ENCODE data around the gene NUDT9. TPM values are rescaled to one million over a fixed set of nuclear protein-coding genes. Genes with fewer than 3 reads are reported as not detected.
"Not testable (repeated sequence)": the region's sequence is repeated elsewhere in the genome, so short reads cannot be mapped to it uniquely, and the experiment has no call there.

Gene NUDT9
- total RNA-seq, 1 donor from 2014 or later = 18.0 TPM

GRCh38 chr4:87406462-87406861 is 15.9 kb upstream of the NUDT9 start:
- Mint-ChIP-seq H3K36me3 (no peaks in the 10 kb centered on the region), H3K4me1 (peaks cover 5% of the 10 kb centered on the region), H3K27ac (no peak overlapping the region), H3K9me3 (peaks cover 6% of the 10 kb centered on the region), H3K4me3 (no peak overlapping the region), H3K27me3 (ENCODE audit: insufficient read depth, low read depth) (no peaks in the 10 kb centered on the region)
- no peak overlapping the region for H3K9ac ChIP-seq
- no peak overlapping the region for H3K27ac ChIP-seq
- H3K4me2 ChIP-seq = no peak overlapping the region
- no peaks in the 10 kb centered on the region for H3F3A ChIP-seq (ENCODE audit: low read depth)
- H3K36me3 ChIP-seq = no peaks in the 10 kb centered on the region
- no peaks in the 10 kb centered on the region for H3K9me3 ChIP-seq (ENCODE audit: low read depth)
- H3K4me3 ChIP-seq = no peak overlapping the region
- H2AFZ ChIP-seq (replicated peaks) = peak overlapping the region; percentile 81
- no peak for DNase-seq (ENCODE audit: low spot score)
- peaks cover 7% of the 10 kb centered on the region for H3K4me1 ChIP-seq
- no peaks in the 10 kb centered on the region for H3K27me3 ChIP-seq
- H3K79me2 ChIP-seq (ENCODE audit: low read depth) = no peaks in the 10 kb centered on the region
- H4K20me1 ChIP-seq (ENCODE audit: low read depth) = no peaks in the 10 kb centered on the region
- TF ChIP-seq CTCF (IDR thresholded peaks at IDR 0.05) = no peak

GRCh38 chr4:87406902-87407301 is 15.5 kb upstream of the NUDT9 start:
- not testable (repeated sequence) for H3F3A ChIP-seq (ENCODE audit: low read depth); H3K9me3 Mint-ChIP-seq; H3K4me1 ChIP-seq; H4K20me1 ChIP-seq (ENCODE audit: low read depth); H3K36me3 ChIP-seq; H3K4me3 ChIP-seq; H3K27me3 Mint-ChIP-seq (ENCODE audit: insufficient read depth, low read depth); H3K27ac ChIP-seq; H3K79me2 ChIP-seq (ENCODE audit: low read depth); H3K4me3 Mint-ChIP-seq; H3K36me3 Mint-ChIP-seq; H3K4me1 Mint-ChIP-seq; DNase-seq (ENCODE audit: low spot score); H3K27ac Mint-ChIP-seq; H3K4me2 ChIP-seq; H3K9ac ChIP-seq; H3K27me3 ChIP-seq; H3K9me3 ChIP-seq (ENCODE audit: low read depth)
- H2AFZ ChIP-seq (replicated peaks) = peak overlapping the region; percentile 81

DNA sequence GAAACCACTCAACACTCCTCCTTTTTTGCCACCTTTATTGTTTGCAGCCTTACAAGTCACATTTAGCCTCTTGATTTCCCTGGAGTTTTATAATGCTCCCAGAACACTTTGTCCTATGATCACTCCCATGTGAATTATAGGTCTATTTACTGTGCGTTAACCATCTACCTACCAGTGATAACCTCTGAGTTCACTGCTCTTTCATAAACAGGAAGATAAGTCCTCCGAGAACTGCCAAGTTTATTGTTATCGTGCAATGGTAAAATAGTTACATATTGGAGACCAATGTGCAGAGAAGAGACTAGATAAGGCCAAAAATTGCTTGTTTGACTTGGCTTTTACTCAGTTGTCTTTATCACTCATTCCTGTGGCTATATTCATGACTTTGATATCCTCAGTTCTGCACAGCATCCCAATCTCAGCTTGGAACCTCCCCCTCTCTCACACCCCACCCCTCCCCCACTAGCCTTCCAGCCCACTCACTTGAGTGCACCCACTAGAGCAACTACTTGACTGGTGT is 12.9 kb upstream of the NUDT9 start:
- no peak for TF ChIP-seq EZH2 (IDR thresholded peaks at IDR 0.05)
- no peak for TF ChIP-seq EZH2phosphoT487 (IDR thresholded peaks at IDR 0.05)
- no peak for TF ChIP-seq CTCF (IDR thresholded peaks at IDR 0.05)
- H3K27ac Mint-ChIP-seq = no peak overlapping the region
- Histone ChIP-seq H4K20me1 (ENCODE audit: low read depth) (no peaks in the 10 kb centered on the region), H3K9me3 (ENCODE audit: low read depth) (no peaks in the 10 kb centered on the region), H3K27me3 (no peaks in the 10 kb centered on the region), H3K4me2 (no peak overlapping the region), H3F3A (ENCODE audit: low read depth) (no peaks in the 10 kb centered on the region), H2AFZ (replicated peaks) (no peak overlapping the region), H3K9ac (no peak overlapping the region), H3K4me1 (peaks cover 7% of the 10 kb centered on the region), H3K4me3 (no peak overlapping the region), H3K27ac (no peak overlapping the region), H3K36me3 (no peaks in the 10 kb centered on the region), H3K79me2 (ENCODE audit: low read depth) (no peaks in the 10 kb centered on the region)
- no peak for DNase-seq (ENCODE audit: low spot score)
- H3K4me1 Mint-ChIP-seq = peaks cover 5% of the 10 kb centered on the region
- H3K27me3 Mint-ChIP-seq (ENCODE audit: insufficient read depth, low read depth) = no peaks in the 10 kb centered on the region
- peaks cover 2% of the 10 kb centered on the region for H3K9me3 Mint-ChIP-seq
- H3K36me3 Mint-ChIP-seq = no peaks in the 10 kb centered on the region
- H3K4me3 Mint-ChIP-seq = no peak overlapping the region

DNA sequence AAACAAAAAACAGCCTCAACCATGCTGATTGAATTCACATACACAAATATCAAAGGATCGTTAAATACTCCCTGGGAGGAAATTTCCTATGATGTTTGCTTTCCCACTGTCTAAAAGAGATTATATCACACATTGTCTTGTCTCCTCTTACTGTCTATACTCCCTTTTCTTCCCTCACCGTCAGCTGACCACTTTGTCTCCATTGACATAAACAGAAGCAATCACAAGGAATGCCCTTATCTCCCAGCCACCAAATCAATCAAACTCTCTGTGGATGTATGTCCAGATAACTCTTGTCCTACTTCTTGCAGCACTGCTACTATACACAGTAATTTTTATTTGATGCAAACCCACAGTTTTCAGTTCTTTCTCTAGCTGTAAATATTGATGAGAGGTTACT is 12.2 kb upstream of the NUDT9 start:
- TF ChIP-seq EZH2 (IDR thresholded peaks at IDR 0.05) = no peak
- no peak for TF ChIP-seq CTCF (IDR thresholded peaks at IDR 0.05)
- TF ChIP-seq EZH2phosphoT487 (IDR thresholded peaks at IDR 0.05) = no peak
- no peaks in the 10 kb centered on the region for H3K27me3 ChIP-seq
- H2AFZ ChIP-seq (replicated peaks) = peak overlapping the region; percentile 17
- H3K9ac ChIP-seq = no peak overlapping the region
- peaks cover 2% of the 10 kb centered on the region for H3K9me3 Mint-ChIP-seq
- peaks cover 7% of the 10 kb centered on the region for H3K4me1 Mint-ChIP-seq
- H4K20me1 ChIP-seq (ENCODE audit: low read depth) = no peaks in the 10 kb centered on the region
- no peak overlapping the region for H3K4me3 ChIP-seq
- H3F3A ChIP-seq (ENCODE audit: low read depth) = no peaks in the 10 kb centered on the region
- H3K36me3 ChIP-seq = no peaks in the 10 kb centered on the region
- no peaks in the 10 kb centered on the region for H3K9me3 ChIP-seq (ENCODE audit: low read depth)
- peaks cover 7% of the 10 kb centered on the region for H3K4me1 ChIP-seq
- H3K36me3 Mint-ChIP-seq = no peaks in the 10 kb centered on the region
- H3K4me2 ChIP-seq = no peak overlapping the region
- H3K79me2 ChIP-seq (ENCODE audit: low read depth) = no peaks in the 10 kb centered on the region
- H3K27ac ChIP-seq = no peak overlapping the region
- no peak overlapping the region for H3K27ac Mint-ChIP-seq
- no peaks in the 10 kb centered on the region for H3K27me3 Mint-ChIP-seq (ENCODE audit: insufficient read depth, low read depth)
- no peak overlapping the region for H3K4me3 Mint-ChIP-seq
- no peak for DNase-seq (ENCODE audit: low spot score)
